Activated T-cell treated with anti-CD3 and anti-CD28 coated beads, Interleukin-2, amount 50 U/mL, for 4 hours (primary cell): ENCODE data around the gene CS. TPM values are rescaled to one million over a fixed set of nuclear protein-coding genes. Genes with fewer than 3 reads are reported as not detected.

Experiments used
- ATAC-seq, 2 donors: fragments of 200-7000 bp; cut with Tn5 transposase; one replicate each; pipeline ENCODE4 v1.10.0; 2021
- DNase-seq: peaks from one replicate; pipeline ENCODE4 v3.0.0-alpha.2; 2020
- H3K27me3 Mint-ChIP-seq: one replicate; pipeline ENCODE4 v1.8.0; 2021; ENCODE audit warnings: low read depth, mixed read lengths
- H3K36me3 Mint-ChIP-seq: one replicate; pipeline ENCODE4 v1.8.0; 2022; ENCODE audit warnings: mixed read lengths; ENCODE audit not compliant: insufficient read depth
- H3K4me1 Mint-ChIP-seq: one replicate; pipeline ENCODE4 v1.8.0; 2021; ENCODE audit warnings: low read depth, mixed read lengths
- H3K4me3 Mint-ChIP-seq: one replicate; pipeline ENCODE4 v1.8.0; 2021; ENCODE audit warnings: mild to moderate bottlenecking, moderate library complexity, mixed read lengths
- H3K9me3 Mint-ChIP-seq: one replicate; pipeline ENCODE4 v1.8.0; 2021; ENCODE audit warnings: mixed read lengths
- total RNA-seq, 3 donors: library from RNA; stranded (reverse); gene quantifications; one replicate each; pipeline ENCODE4 v1.2.1, GENCODE V29; 2021

Gene CS
- total RNA-seq, 3 donors from 2014 or later, result 344 to 373 (median 354) TPM

- Mint-ChIP-seq H3K4me1 (no peaks in the 10 kb centered on the region), H3K36me3 (peaks cover 5% of the 10 kb centered on the region), H3K4me3 (no peak overlapping the region), H3K27me3 (no peaks in the 10 kb centered on the region), H3K9me3 (no peaks in the 10 kb centered on the region)
- DNase-seq (no peak), ATAC-seq (no peak)
Observed at GRCh38 chr12:56236985-56237384, 63.1 kb downstream of the CS start.

GRCh38 chr12:56236091-56236490 lies 64.0 kb downstream of the CS start:
- H3K4me3 Mint-ChIP-seq, result no peak overlapping the region
- peaks cover 1% of the 10 kb centered on the region for H3K36me3 Mint-ChIP-seq
- no peaks in the 10 kb centered on the region for H3K4me1 Mint-ChIP-seq
- no peaks in the 10 kb centered on the region for H3K9me3 Mint-ChIP-seq
- no peaks in the 10 kb centered on the region for H3K27me3 Mint-ChIP-seq
- no peak for ATAC-seq
- DNase-seq, result no peak

GRCh38 chr12:56234746-56235436 lies 65.2 kb downstream of the CS start:
- no peak for ATAC-seq
- no peak for DNase-seq
- Mint-ChIP-seq H3K9me3 (no peaks in the 10 kb centered on the region), H3K4me3 (no peak overlapping the region), H3K27me3 (no peaks in the 10 kb centered on the region), H3K36me3 (peaks cover 1% of the 10 kb centered on the region), H3K4me1 (no peaks in the 10 kb centered on the region)

DNA sequence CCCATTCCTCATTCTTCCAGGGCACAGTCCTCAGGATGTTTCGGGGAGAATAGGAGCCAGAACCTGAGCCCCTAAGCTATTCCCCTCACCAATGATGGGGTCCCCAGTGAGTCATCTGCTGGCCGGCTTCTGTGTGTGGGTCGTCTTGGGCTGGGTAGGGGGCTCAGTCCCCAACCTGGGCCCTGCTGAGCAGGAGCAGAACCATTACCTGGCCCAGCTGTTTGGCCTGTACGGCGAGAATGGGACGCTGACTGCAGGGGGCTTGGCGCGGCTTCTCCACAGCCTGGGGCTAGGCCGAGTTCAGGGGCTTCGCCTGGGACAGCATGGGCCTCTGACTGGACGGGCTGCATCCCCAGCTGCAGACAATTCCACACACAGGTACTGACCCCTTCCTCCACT lies 68.9 kb downstream of the CS start:
- Mint-ChIP-seq H3K36me3 (no peaks in the 10 kb centered on the region), H3K9me3 (no peaks in the 10 kb centered on the region), H3K4me1 (no peaks in the 10 kb centered on the region), H3K4me3 (no peak overlapping the region), H3K27me3 (no peaks in the 10 kb centered on the region)
- no peak for ATAC-seq
- DNase-seq, result no peak

DNA sequence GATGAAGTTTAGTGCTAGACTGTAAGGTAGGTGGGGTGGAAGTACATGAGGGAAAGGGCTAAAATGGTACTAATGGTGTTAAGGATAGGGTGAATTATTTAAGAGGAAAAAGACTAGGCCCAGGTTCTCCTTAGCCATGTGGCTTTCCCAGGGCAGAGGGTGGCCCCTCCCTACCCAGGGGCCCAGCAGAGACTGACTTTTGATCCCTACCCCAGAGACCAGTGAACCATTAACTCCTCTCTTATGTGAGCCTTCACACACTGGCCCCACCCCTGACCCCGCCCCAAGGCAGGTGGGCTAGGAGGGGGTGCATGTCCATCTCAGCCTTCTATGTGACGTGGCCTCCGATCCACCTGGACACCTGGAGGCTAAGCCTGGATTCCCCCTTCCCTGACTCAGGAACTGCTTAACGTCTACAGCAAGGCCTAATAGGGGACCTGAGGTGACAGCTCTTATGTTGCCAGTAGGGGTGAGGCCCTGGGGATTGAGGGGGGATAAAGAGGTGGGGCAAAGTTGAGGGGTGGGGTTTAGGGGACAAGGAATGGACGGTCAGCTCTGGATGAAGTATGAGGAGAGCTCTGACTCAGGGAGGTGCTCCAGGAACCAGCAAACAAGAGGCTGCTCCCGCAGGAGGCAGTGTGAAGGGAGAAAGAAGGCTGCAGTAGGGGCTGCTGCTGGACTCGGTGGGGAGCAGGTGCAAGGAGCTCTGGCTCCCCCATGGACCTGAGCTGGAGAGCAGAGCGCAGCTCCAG lies 69.5 kb downstream of the CS start:
- DNase-seq (no peak), ATAC-seq (no peak)
- no peaks in the 10 kb centered on the region for H3K27me3 Mint-ChIP-seq
- no peaks in the 10 kb centered on the region for H3K36me3 Mint-ChIP-seq
- H3K4me1 Mint-ChIP-seq, result peaks cover under 1% of the 10 kb centered on the region
- H3K4me3 Mint-ChIP-seq, result no peak overlapping the region
- no peaks in the 10 kb centered on the region for H3K9me3 Mint-ChIP-seq

- ATAC-seq (no peak), DNase-seq (no peak)
- no peak within 1 kb of the TSS for H3K4me3 Mint-ChIP-seq
- no peaks in the 10 kb centered on the region for H3K9me3 Mint-ChIP-seq
- no peaks in the 10 kb centered on the region for H3K27me3 Mint-ChIP-seq
- H3K36me3 Mint-ChIP-seq, result no peaks in the 10 kb centered on the region
- peaks cover 7% of the 10 kb centered on the region for H3K4me1 Mint-ChIP-seq
Observed at GRCh38 chr12:56229916-56230431, 70.2 kb downstream of the CS start, which contains the start of gene SLC39A5. Gene SLC39A5, plus strand, starts transcription at chr12:56230051. Its CDS starts 1,224 bp downstream, at chr12:56231275.

GRCh38 chr12:56229082-56229481 lies 71.0 kb downstream of the CS start:
- Mint-ChIP-seq H3K36me3 (no peaks in the 10 kb centered on the region), H3K4me1 (peaks cover 10% of the 10 kb centered on the region), H3K27me3 (no peaks in the 10 kb centered on the region), H3K9me3 (no peaks in the 10 kb centered on the region), H3K4me3 (no peak overlapping the region)
- ATAC-seq (no peak), DNase-seq (no peak)

DNA sequence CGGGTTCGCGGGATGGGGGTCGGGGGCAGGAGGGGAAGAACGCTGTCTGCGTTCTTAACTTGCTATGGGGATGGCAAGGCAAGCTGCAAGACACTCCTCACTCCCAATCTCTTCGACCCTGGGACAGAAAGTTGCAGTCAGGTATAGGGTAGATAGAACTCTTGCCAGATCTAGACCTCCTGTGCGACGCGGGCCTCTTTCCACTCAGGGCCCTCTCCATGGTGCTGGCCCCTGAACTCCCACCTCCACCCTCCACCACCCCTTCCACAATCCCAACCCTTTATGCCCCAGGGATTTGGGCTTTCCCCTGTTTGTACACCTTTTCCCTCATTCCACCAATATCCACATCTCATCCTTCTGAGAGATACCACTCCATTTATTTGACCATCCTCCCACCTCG lies 75.2 kb downstream of the CS start:
- Mint-ChIP-seq H3K9me3 (no peaks in the 10 kb centered on the region), H3K4me1 (peaks cover 41% of the 10 kb centered on the region), H3K27me3 (no peaks in the 10 kb centered on the region), H3K4me3 (peak overlapping the region; percentile 95), H3K36me3 (no peaks in the 10 kb centered on the region)
- ATAC-seq (no peak), DNase-seq (no peak)

DNA sequence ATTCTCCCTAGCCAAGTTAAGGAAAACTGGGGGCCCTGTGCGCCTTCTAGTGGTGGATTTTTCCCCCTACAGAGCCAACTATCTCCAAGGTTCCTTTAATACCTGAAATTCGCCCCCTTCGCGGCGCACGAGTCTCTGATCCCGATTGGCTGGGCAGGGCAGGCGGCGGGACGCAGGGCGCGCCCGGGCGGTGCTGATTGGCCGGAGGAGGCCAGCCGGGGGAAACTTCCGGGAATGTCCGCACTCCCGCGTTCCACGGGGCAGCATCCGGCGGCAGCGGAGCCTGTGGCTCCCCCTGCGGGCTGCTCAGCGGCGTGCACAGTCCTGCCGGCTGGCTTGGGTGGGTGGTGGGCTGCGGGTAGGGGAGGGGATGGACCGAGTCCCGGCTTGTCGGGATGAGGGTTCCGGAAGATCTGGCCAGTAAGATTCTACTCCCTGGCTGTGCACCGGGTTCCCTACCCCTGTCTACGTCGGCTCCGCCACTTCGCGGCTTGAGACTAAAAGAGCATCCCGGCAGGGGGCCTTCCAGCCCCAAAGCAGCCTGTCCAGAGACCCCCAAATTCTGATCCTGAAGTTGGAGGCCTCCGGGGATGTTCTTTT lies 75.9 kb downstream of the CS start, which contains the start of gene NABP2:
Gene NABP2 (plus strand): TSS at position 241 of the 600 bp plus-strand sequence. CDS start 515 bp downstream, outside the sequence.
- Mint-ChIP-seq H3K4me3 (peak within 1 kb of the TSS; percentile 95), H3K27me3 (no peaks in the 10 kb centered on the region), H3K36me3 (no peaks in the 10 kb centered on the region), H3K4me1 (peaks cover 41% of the 10 kb centered on the region), H3K9me3 (no peaks in the 10 kb centered on the region)
- ATAC-seq (peak; percentile 88 to 90), DNase-seq (peak; percentile 89)

GRCh38 chr12:56223571-56224101 lies 76.5 kb downstream of the CS start:
- no peak for DNase-seq
- Mint-ChIP-seq H3K4me3 (peak overlapping the region; percentile 95), H3K9me3 (no peaks in the 10 kb centered on the region), H3K27me3 (no peaks in the 10 kb centered on the region), H3K4me1 (peaks cover 41% of the 10 kb centered on the region), H3K36me3 (no peaks in the 10 kb centered on the region)
- ATAC-seq, result no peak

GRCh38 chr12:56222531-56222895 lies 77.6 kb downstream of the CS start:
- no peak for ATAC-seq
- Mint-ChIP-seq H3K9me3 (no peaks in the 10 kb centered on the region), H3K4me3 (peak overlapping the region; percentile 95), H3K27me3 (no peaks in the 10 kb centered on the region), H3K36me3 (no peaks in the 10 kb centered on the region), H3K4me1 (peaks cover 41% of the 10 kb centered on the region)
- no peak for DNase-seq

DNA sequence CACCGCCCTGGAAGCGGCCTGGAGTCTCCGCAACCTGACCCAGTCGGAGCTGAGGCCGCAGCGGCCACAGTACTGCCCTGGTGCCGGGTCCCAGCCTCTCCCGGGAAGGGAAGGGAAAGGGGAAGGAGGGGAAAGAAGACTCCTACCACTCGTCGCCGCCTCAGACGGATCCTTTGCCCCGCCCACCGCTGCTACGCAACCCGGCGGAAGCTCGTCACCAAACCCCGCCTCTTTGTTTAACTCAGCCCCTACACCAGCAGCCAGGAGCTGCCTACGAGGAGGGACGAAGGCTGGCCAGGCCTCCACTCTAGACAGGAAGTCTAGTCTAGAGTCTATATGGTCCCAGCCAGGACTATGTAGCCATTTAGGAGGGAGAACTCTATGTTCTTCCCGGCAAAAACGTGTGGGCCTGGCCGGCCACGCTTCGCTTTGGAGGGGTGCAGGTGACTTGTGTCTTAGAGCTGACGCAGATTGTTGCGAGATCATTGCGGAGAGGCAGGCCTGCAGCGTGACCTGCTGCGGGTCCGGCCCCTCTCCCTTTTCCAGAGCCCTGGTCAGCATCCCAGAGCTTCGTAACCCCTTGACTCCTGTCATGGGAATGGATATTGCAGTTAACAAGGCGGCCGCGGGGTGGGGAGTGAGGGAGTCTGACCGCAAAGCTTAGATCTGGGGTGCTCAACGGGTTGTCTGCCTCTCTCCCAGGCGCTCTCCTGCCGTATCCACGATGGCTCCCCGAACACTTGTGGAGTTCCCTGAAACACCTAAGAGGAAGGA lies 78.2 kb downstream of the CS start, which contains the start of gene RNF41:
Gene RNF41 (minus strand): TSS at position 166 of the 774 bp plus-strand sequence. CDS start 7,875 bp downstream, outside the sequence.
- H3K36me3 Mint-ChIP-seq, result no peaks in the 10 kb centered on the region
- peak; percentile 89 for DNase-seq
- H3K9me3 Mint-ChIP-seq, result no peaks in the 10 kb centered on the region
- H3K27me3 Mint-ChIP-seq, result no peaks in the 10 kb centered on the region
- peaks cover 41% of the 10 kb centered on the region for H3K4me1 Mint-ChIP-seq
- peak within 1 kb of the TSS; percentile 95 for H3K4me3 Mint-ChIP-seq
- ATAC-seq, result peak; percentile 79 to 82
